Neural cell (in vitro differentiated cells): Measurements from ENCODE around the gene SMIM26. TPM values are rescaled to one million over a fixed set of nuclear protein-coding genes. Genes with fewer than 3 reads are reported as not detected.

ENCODE experiments used
- H2AFZ ChIP-seq: fragments of 200-600, 300-800 bp; sonication (generic), shearing (Covaris generic); 2 replicates; pipeline ENCODE4 v1.6.0; 2014; ENCODE audit warnings: low read depth, mild to moderate bottlenecking, antibody characterized with exemption, low read length, moderate library complexity
- H3F3A ChIP-seq: fragments of 200-600 bp; shearing (Covaris generic); 2 replicates; pipeline ENCODE4 v1.6.1; 2016; ENCODE audit warnings: mild to moderate bottlenecking, moderate library complexity, mixed read lengths, antibody characterized with exemption, low read length; ENCODE audit not compliant: insufficient read depth, poor library complexity, severe bottlenecking
- H3K27ac ChIP-seq: fragments of 200-600, 300-800 bp; sonication (generic), shearing (Covaris generic); 2 replicates; pipeline ENCODE4 v1.5.1; 2014; ENCODE audit warnings: mild to moderate bottlenecking, low read length, moderate library complexity
- H3K27me3 ChIP-seq: fragments of 300-800, 200-600 bp; sonication (generic), shearing (Covaris generic); 2 replicates; pipeline ENCODE4 v1.6.0; 2014; ENCODE audit warnings: mild to moderate bottlenecking, low read depth, low read length, moderate library complexity; ENCODE audit not compliant: insufficient read depth
- H3K36me3 ChIP-seq: fragments of 300-800, 200-600 bp; sonication (generic), shearing (Covaris generic); 2 replicates; pipeline ENCODE4 v1.5.1; 2014; ENCODE audit warnings: mild to moderate bottlenecking, antibody characterized with exemption, low read length, moderate library complexity; ENCODE audit not compliant: insufficient read depth
- H3K4me2 ChIP-seq: fragments of 300-800, 200-600 bp; sonication (generic), shearing (Covaris generic); 2 replicates; pipeline ENCODE4 v1.6.0; 2014; ENCODE audit warnings: mild to moderate bottlenecking, low read length
- H3K4me3 ChIP-seq: fragments of 300-800, 200-600 bp; sonication (generic), shearing (Covaris generic); 2 replicates; pipeline ENCODE4 v1.5.1; 2014; ENCODE audit warnings: mild to moderate bottlenecking, low read length, moderate library complexity
- H3K79me2 ChIP-seq: fragments of 200-600 bp; shearing (Covaris generic); replicated peaks from 2 replicates; pipeline ENCODE4 v1.6.0; 2014; ENCODE audit warnings: mild to moderate bottlenecking, low read length, moderate library complexity; ENCODE audit not compliant: insufficient read depth
- H3K9ac ChIP-seq: fragments of 300-800, 200-600 bp; sonication (generic), shearing (Covaris generic); 2 replicates; pipeline ENCODE4 v1.6.1; 2016; ENCODE audit warnings: mild to moderate bottlenecking, low read length, mixed read lengths
- H3K9me2 ChIP-seq: fragments of 200-600 bp; shearing (Covaris generic); 2 replicates; pipeline ENCODE4 v1.6.1; 2016; ENCODE audit warnings: mild to moderate bottlenecking, low read length, mixed read lengths; ENCODE audit not compliant: insufficient read depth
- H3K9me3 ChIP-seq: fragments of 200-600, 300-800 bp; sonication (generic), shearing (Covaris generic); 2 replicates; pipeline ENCODE4 v1.6.1; 2016; ENCODE audit warnings: mild to moderate bottlenecking, mixed run types, low read length, moderate library complexity, mixed read lengths
- H4K20me1 ChIP-seq: fragments of 200-600 bp; shearing (Covaris generic); 2 replicates; pipeline ENCODE4 v1.6.1; 2016; ENCODE audit warnings: mild to moderate bottlenecking, mixed run types; ENCODE audit not compliant: insufficient read depth
- CTCF ChIP-seq: fragments of 450-650 bp; IDR thresholded peaks from 2 replicates; pipeline ENCODE4 v1.5.1; 2014; ENCODE audit warnings: antibody characterized with exemption, mild to moderate bottlenecking, moderate library complexity; ENCODE audit not compliant: poor library complexity, severe bottlenecking
- EP300 ChIP-seq: fragments of 450-650 bp; conservative IDR thresholded peaks from 2 replicates; pipeline ENCODE4 v1.6.1; 2014; ENCODE audit warnings: antibody characterized with exemption, mild to moderate bottlenecking, moderate library complexity; ENCODE audit not compliant: poor library complexity, severe bottlenecking
- EZH2 ChIP-seq: fragments of 200-600, 300-800 bp; shearing (Covaris generic), sonication (generic); IDR thresholded peaks from 2 replicates; pipeline ENCODE4 v1.6.1; 2014; ENCODE audit warnings: antibody characterized with exemption, low read length, borderline replicate concordance, mild to moderate bottlenecking; ENCODE audit not compliant: insufficient read depth, poor library complexity, severe bottlenecking
- MXI1 ChIP-seq: fragments of 450-650 bp; conservative IDR thresholded peaks from 2 replicates; pipeline ENCODE4 v1.6.1; 2014; ENCODE audit warnings: antibody characterized with exemption, mild to moderate bottlenecking; ENCODE audit not compliant: poor library complexity, severe bottlenecking
- POLR2AphosphoS5 ChIP-seq: IDR thresholded peaks from 2 replicates; pipeline ENCODE4 v1.6.1; 2012
- RAD21 ChIP-seq: fragments of 450-650 bp; conservative IDR thresholded peaks from 2 replicates; pipeline ENCODE4 v1.6.1; 2014; ENCODE audit warnings: antibody characterized with exemption, mild to moderate bottlenecking, moderate library complexity
- SMC3 ChIP-seq: fragments of 450-650 bp; conservative IDR thresholded peaks from 2 replicates; pipeline ENCODE4 v1.6.1; 2014; ENCODE audit warnings: antibody characterized with exemption, mild to moderate bottlenecking, moderate library complexity; ENCODE audit not compliant: poor library complexity
- TAF1 ChIP-seq: IDR thresholded peaks from 2 replicates; pipeline ENCODE4 v1.6.1; 2012; ENCODE audit warnings: low read depth
- polyA plus RNA-seq: library from polyadenylated mRNA; depleted of rRNA; stranded (reverse); fragments of >200 nt; gene quantifications from 2 replicates; pipeline ENCODE4 v1.2.3, GENCODE V29; 2014
- TF ChIP-seq, protein P1 (sequence below): IDR thresholded peaks from 2 replicates; pipeline ENCODE4 v1.6.1; 2012; ENCODE audit warnings: borderline replicate concordance

SMIM26 gene
- polyA plus RNA-seq, 1 donor from 2014 or later, result 215 TPM

DNA sequence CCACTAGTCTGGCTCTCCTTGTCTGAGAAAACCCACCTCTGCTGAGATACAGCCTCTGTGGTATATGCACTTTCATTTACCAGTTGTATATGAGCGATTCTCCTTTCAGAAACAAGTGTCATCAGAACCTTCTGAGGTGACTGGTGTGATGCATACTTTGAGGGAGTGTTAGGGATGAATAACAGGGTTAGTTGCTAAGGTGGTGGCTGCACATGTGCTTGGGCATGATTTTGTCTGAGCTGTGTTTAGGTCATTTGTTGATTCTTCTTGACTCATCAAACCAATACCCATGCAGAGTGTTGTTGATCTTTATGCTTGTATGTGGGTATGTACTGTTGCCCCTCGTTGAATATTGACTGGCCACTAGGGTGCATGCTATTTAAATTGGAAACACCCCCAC lies 46.3 kb downstream of the SMIM26 start:
- H3K27me3 ChIP-seq, result no peaks in the 10 kb centered on the region
- no peak overlapping the region for H3K4me3 ChIP-seq
- H3K9ac ChIP-seq, result no peak overlapping the region
- H3K4me2 ChIP-seq, result no peak overlapping the region
- no peaks in the 10 kb centered on the region for H3K9me3 ChIP-seq
- no peak overlapping the region for H3K27ac ChIP-seq
- no peak for TF ChIP-seq TAF1
- TF ChIP-seq EZH2, result no peak
- TF ChIP-seq SMC3, result no peak
- TF ChIP-seq CTCF, result no peak
- TF ChIP-seq EP300, result no peak
- TF ChIP-seq MXI1, result no peak
- TF ChIP-seq, protein P1, sequence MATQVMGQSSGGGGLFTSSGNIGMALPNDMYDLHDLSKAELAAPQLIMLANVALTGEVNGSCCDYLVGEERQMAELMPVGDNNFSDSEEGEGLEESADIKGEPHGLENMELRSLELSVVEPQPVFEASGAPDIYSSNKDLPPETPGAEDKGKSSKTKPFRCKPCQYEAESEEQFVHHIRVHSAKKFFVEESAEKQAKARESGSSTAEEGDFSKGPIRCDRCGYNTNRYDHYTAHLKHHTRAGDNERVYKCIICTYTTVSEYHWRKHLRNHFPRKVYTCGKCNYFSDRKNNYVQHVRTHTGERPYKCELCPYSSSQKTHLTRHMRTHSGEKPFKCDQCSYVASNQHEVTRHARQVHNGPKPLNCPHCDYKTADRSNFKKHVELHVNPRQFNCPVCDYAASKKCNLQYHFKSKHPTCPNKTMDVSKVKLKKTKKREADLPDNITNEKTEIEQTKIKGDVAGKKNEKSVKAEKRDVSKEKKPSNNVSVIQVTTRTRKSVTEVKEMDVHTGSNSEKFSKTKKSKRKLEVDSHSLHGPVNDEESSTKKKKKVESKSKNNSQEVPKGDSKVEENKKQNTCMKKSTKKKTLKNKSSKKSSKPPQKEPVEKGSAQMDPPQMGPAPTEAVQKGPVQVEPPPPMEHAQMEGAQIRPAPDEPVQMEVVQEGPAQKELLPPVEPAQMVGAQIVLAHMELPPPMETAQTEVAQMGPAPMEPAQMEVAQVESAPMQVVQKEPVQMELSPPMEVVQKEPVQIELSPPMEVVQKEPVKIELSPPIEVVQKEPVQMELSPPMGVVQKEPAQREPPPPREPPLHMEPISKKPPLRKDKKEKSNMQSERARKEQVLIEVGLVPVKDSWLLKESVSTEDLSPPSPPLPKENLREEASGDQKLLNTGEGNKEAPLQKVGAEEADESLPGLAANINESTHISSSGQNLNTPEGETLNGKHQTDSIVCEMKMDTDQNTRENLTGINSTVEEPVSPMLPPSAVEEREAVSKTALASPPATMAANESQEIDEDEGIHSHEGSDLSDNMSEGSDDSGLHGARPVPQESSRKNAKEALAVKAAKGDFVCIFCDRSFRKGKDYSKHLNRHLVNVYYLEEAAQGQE, result no peak
- no peak for TF ChIP-seq POLR2AphosphoS5
- TF ChIP-seq RAD21, result no peak
- H3F3A ChIP-seq, result no peaks in the 10 kb centered on the region
- no peak overlapping the region for H2AFZ ChIP-seq
- peaks cover 3% of the 10 kb centered on the region for H3K9me2 ChIP-seq
- no peaks in the 10 kb centered on the region for H4K20me1 ChIP-seq
- H3K79me2 ChIP-seq, result no peaks in the 10 kb centered on the region
- H3K36me3 ChIP-seq, result peaks cover 16% of the 10 kb centered on the region

DNA sequence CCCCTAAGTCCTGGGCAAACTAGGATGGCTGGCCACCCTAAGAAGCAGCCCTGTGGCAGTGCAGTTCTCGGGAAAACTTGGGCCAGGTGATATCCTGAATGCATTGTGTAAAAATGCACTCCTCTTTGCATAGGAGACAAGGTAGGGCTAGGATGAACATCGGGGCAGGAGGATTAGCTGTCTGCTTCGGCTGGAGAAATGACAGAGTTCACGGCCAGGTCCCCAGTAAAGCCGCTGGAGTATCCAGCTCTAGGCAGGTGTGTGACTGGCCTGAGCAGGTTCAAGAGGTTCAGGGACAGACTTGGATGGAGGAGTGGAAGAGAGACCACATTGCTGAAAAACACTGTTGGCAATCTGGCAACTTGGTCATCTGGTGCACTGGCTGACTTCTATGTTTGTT lies 47.0 kb downstream of the SMIM26 start:
- Histone ChIP-seq H3K9ac (no peak overlapping the region), H3K36me3 (peaks cover 15% of the 10 kb centered on the region), H3K9me2 (peaks cover 3% of the 10 kb centered on the region), H3K4me3 (no peak overlapping the region), H3K27ac (no peak overlapping the region), H2AFZ (no peak overlapping the region), H3K79me2 (no peaks in the 10 kb centered on the region), H4K20me1 (no peaks in the 10 kb centered on the region), H3F3A (no peaks in the 10 kb centered on the region), H3K4me2 (no peak overlapping the region), H3K27me3 (no peaks in the 10 kb centered on the region), H3K9me3 (no peaks in the 10 kb centered on the region)
- TF ChIP-seq POLR2AphosphoS5, result no peak
- no peak for TF ChIP-seq SMC3
- TF ChIP-seq, protein P1, result no peak
- TF ChIP-seq TAF1, result no peak
- no peak for TF ChIP-seq RAD21
- TF ChIP-seq EP300, result no peak
- no peak for TF ChIP-seq MXI1
- no peak for TF ChIP-seq EZH2
